Left ventricle myocardium superior (tissue), 1 donor: ENCODE results near the gene MEGF10. TPM values are rescaled to one million over a fixed set of nuclear protein-coding genes. Genes with fewer than 3 reads are reported as not detected.

Experiments
- ATAC-seq: fragments of 200-7000 bp; cut with Tn5 transposase; one replicate; pipeline ENCODE4 v1.9.1; 2020; ENCODE audit warnings: mild to moderate bottlenecking, moderate library complexity
- DNase-seq: peaks from one replicate; pipeline ENCODE4 v3.0.0-alpha.2; 2020
- intact Hi-C: fragments of 100-400 bp; cut with micrococcal nuclease; formaldehyde crosslinking; loops from one replicate; pipeline ENCODE4 v1.11.0; 2022
- total RNA-seq: library from RNA; stranded (reverse); fragmentation: NEBNext Ultra II Directional; extraction: Animal tissue kit (Norgen Biotek cat#: 25700); gene quantifications from one replicate; pipeline ENCODE4 v1.2.1, GENCODE V29; 2021
- donor health status: DM: no; HTN: yes; CAD: no; lungs with severe emphysema.

The MEGF10 gene
- total RNA-seq, 1 donor from 2014 or later, result 0.37 TPM

- intact Hi-C loops, result no loop called here
- DNase-seq (no peak), ATAC-seq (no peak)
These were observed 162.0 kb downstream of the MEGF10 start for GRCh38 chr5:127452626-127453025.

GRCh38 chr5:127471211-127471610, 180.6 kb downstream of the MEGF10 start:
- ATAC-seq, result no peak

GRCh38 chr5:127472700-127473099, 182.1 kb downstream of the MEGF10 start:
- ATAC-seq (no peak), DNase-seq (no peak)
- intact Hi-C loops, result no loop called here

More at GRCh38 chr5:127471211-127471610, 180.6 kb downstream of the MEGF10 start:
- DNase-seq, result no peak
- intact Hi-C loops, result no loop called here

- DNase-seq, result no peak
- no peak for ATAC-seq
- intact Hi-C loops, result no loop called here
These were observed 195.9 kb downstream of the MEGF10 start for GRCh38 chr5:127486471-127486870.

GRCh38 chr5:127492854-127493738, 202.5 kb downstream of the MEGF10 start:
- ATAC-seq (no peak), DNase-seq (no peak)
- intact Hi-C loops, result loop anchor here (5.0 kb wide), 1 partner anchor 206 kb away; no protein-coding TSS in a partner anchor

GRCh38 chr5:127498548-127498947, 208.0 kb downstream of the MEGF10 start:
- intact Hi-C loops, result no loop called here
- no peak for DNase-seq
- ATAC-seq, result no peak

- no peak for ATAC-seq
- DNase-seq, result no peak
- intact Hi-C loops, result no loop called here
These were observed 215.3 kb downstream of the MEGF10 start for GRCh38 chr5:127505905-127506304.

GRCh38 chr5:127506616-127507015, 216.0 kb downstream of the MEGF10 start:
- intact Hi-C loops, result no loop called here
- DNase-seq (no peak), ATAC-seq (no peak)

GRCh38 chr5:127508644-127509373, 218.2 kb downstream of the MEGF10 start:
- intact Hi-C loops, result no loop called here
- DNase-seq, result no peak
- ATAC-seq, result no peak

Other genes starting within 250 kb of the MEGF10 start
- 10.9 TPM for gene C5orf63, start 217.3 kb upstream of the MEGF10 start, total RNA-seq
- gene PRRC1, start 226.8 kb downstream of the MEGF10 start, total RNA-seq, result 22.2 TPM